Duodenal mucosa (tissue), 2 donors: ENCODE results near the gene FAM181A.

ENCODE experiments used
- H3K27ac ChIP-seq: one replicate; pipeline ENCODE4 v1.7.0; 2013; ENCODE audit warnings: low read depth, low read length
- H3K27me3 ChIP-seq, 2 donors: one replicate each; pipeline ENCODE4 v1.7.0; 2013; ENCODE audit warnings: low read length in 2 of 2, control low read depth in 1 of 2; ENCODE audit not compliant: insufficient read depth in 2 of 2, control insufficient read depth in 1 of 2
- H3K36me3 ChIP-seq, 2 donors: one replicate each; pipeline ENCODE4 v1.7.0; 2013; ENCODE audit warnings: low read length in 2 of 2, control low read depth in 1 of 2; ENCODE audit not compliant: insufficient read depth in 2 of 2, control insufficient read depth in 1 of 2
- H3K4me1 ChIP-seq, 2 donors: one replicate each; pipeline ENCODE4 v1.7.0; 2013; ENCODE audit warnings: low read length in 2 of 2, control low read depth in 1 of 2; ENCODE audit not compliant: insufficient read depth in 2 of 2, control insufficient read depth in 1 of 2
- H3K4me3 ChIP-seq, 2 donors: one replicate each; pipeline ENCODE4 v1.7.0; 2013; ENCODE audit warnings: low read length in 2 of 2, low read depth in 1 of 2
- H3K9ac ChIP-seq, 2 donors: one replicate each; pipeline ENCODE4 v1.7.0; 2013; ENCODE audit warnings: low read length in 2 of 2, low read depth in 1 of 2
- H3K9me3 ChIP-seq, 2 donors: one replicate each; pipeline ENCODE4 v1.7.0; 2013; ENCODE audit warnings: low read length in 2 of 2, control low read depth in 1 of 2; ENCODE audit not compliant: control insufficient read depth in 1 of 2

The FAM181A gene

DNA sequence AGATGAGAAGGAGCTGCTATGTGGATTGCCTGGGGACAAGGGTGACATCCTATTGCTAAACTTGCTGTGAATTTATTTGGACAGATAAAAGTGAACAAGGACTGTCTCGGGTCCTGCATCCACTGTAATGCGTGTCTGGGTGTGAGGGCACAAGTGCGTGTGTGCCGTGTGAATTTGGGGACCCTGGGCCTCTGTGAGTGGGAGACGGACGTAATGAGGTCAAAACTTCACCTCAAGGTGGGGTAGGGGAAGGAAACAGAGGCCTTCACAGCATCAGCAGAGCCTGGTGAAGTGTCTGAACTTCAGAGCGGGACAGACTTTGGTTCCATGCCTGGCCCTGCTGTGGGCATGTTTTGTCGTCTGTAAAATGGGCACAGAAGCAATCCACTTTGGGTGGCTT is 34.5 kb downstream of the FAM181A start:
- H3K4me3 ChIP-seq: no peak overlapping the region
- H3K36me3 ChIP-seq: no peaks in the 10 kb centered on the region
- H3K27me3 ChIP-seq: no peaks in the 10 kb centered on the region
- peaks cover 62 to 70% of the 10 kb centered on the region in 2 donors for H3K4me1 ChIP-seq
- no peaks in the 10 kb centered on the region for H3K9me3 ChIP-seq
- no peak overlapping the region for H3K27ac ChIP-seq
- H3K9ac ChIP-seq: no peak overlapping the region

DNA sequence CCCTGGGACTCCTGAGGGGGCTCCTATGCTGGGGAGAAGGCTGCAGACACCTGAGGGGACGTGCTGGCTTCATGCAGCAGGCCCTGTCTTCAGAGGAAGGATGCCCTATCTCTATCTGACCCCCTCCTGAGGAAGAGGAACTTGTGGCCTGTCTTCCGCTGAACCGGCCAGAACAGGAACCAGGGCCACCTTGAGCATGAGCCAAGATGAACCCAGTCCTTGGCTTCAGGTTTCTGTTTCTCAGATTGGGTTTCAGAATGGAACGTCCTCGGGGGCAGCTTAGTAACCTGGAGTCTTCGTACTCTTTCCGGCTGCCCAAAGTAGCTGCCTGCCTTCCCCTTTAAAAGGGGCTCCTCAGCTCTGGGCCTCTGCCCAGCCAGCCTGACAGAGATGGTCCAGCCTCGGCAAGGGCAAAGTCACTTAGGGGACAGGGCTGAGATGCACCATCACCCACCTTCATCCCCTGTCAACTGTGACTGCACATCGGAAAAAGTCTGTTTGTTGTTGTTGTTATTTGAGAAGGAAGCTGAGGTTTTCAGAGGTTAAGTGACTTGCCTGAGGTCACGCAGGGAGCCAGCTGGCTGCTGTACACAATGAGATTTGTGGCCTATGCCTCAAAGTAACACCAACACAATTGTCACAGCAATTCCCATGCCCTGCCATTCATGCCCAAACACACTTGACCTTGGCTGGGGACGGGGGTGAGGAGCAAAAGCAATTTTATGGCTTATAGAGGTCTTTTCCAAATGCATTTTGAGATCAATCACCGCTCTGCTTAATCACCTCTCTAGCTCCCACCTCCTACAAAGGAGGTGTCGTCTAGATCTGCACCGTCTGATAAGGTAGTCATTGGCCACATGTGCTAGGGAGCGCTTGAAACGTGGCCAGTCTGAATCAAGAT is 35.8 kb downstream of the FAM181A start:
- Histone ChIP-seq H3K27ac (peak overlapping the region; percentile 90), H3K4me1 (peaks cover 64 to 69% of the 10 kb centered on the region in 2 donors), H3K36me3 (no peaks in the 10 kb centered on the region), H3K9ac (peak overlapping the region in 1 of 2 donors; percentile 41), H3K27me3 (no peaks in the 10 kb centered on the region), H3K4me3 (no peak overlapping the region), H3K9me3 (no peaks in the 10 kb centered on the region)

DNA sequence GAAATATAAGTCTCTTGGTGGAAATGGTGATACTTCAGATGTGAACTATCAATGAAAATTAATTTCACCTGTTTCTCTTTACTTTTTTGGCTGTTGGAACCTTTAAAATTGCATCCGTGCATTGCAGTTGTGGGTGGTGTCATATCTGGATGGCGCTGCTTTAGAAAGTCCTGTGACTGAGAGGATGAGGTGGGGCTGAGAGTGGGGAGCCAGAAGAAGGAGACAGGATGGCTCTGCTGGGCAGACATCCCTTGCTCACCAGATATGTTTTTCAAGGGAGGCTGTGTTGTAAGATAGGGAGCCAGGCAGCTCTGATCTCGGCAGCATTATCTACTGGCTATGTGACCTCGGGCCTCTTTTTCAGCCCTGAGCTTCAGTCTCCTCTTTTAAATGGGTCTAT is 36.5 kb downstream of the FAM181A start:
- Histone ChIP-seq H3K4me1 (peaks cover 60 to 61% of the 10 kb centered on the region in 2 donors), H3K27me3 (no peaks in the 10 kb centered on the region), H3K4me3 (no peak overlapping the region), H3K9ac (no peak overlapping the region), H3K27ac (no peak overlapping the region), H3K36me3 (no peaks in the 10 kb centered on the region), H3K9me3 (no peaks in the 10 kb centered on the region)

DNA sequence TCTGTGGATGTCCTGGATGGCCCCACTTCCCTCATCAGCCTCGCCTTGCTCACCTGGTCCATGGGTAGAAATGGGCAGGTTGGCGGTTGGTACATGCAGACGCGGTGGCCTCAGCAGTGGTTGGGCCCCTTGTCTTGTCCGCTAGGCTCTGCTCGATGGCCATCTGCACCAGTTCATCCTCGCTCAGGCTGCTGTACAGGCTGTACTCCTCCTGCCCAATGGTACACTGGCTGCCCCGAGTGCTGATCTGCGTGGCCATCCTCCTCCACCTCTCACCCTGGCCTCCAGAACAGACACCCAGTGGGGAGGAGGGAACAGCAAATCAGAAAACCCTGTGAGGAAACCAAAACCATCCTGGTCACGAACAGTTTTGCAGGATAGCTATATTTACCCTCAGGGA is 37.1 kb downstream of the FAM181A start:
- Histone ChIP-seq H3K27me3 (no peaks in the 10 kb centered on the region), H3K4me1 (peaks cover 56 to 59% of the 10 kb centered on the region in 2 donors), H3K9me3 (no peaks in the 10 kb centered on the region), H3K9ac (no peak overlapping the region), H3K4me3 (no peak overlapping the region), H3K27ac (no peak overlapping the region), H3K36me3 (no peaks in the 10 kb centered on the region)

DNA sequence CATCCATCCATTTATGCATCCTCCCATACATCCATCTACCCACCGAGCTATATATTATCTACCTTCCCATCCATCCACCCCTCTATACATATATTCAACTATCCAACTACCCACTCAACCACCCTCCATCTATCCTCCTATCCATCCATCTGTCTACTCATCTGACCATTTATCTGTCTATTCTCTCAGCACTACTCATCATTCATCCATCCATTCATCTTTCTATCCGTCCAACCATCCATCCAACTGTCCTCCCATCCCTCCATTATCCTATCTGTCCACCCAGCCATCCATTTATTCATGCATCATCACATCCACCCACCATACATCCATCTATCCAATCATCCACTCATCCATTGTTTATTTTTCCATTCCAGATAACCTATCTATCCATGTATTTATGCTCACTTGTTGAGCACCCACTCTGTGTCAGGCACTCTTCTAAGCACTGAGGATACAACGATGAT is 37.7 kb downstream of the FAM181A start:
- Histone ChIP-seq H3K36me3 (no peaks in the 10 kb centered on the region), H3K27ac (no peak overlapping the region), H3K4me1 (peaks cover 54 to 59% of the 10 kb centered on the region in 2 donors), H3K4me3 (no peak overlapping the region), H3K9ac (no peak overlapping the region), H3K27me3 (no peaks in the 10 kb centered on the region), H3K9me3 (no peaks in the 10 kb centered on the region)

DNA sequence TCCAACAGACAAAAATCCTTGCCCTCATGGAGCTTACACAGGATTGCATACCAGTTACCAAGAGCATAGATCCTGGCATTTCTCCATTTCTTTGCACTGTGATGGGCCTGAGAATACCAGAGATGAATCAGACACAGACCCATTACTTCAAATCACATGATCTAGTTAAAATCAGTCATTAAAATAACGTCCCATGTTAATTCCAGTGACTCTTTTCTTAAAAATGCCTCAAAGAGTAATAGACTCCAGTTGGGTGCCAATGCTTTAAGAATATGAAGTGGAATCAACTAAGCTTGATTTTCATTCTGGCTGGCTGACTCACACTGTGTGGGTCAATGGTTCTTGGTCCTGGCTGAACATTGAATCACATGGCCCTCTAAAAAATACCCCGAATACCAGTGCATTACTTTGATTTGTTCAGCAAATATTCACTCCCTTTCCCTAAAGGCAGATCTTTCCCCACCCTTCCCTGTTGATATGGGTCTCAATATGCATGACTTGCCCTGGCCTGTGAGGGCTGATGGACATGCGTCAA is 38.2 kb downstream of the FAM181A start:
- Histone ChIP-seq H3K27me3 (no peaks in the 10 kb centered on the region), H3K9me3 (no peaks in the 10 kb centered on the region), H3K36me3 (no peaks in the 10 kb centered on the region), H3K4me3 (no peak overlapping the region), H3K9ac (no peak overlapping the region), H3K27ac (no peak overlapping the region), H3K4me1 (peaks cover 54 to 61% of the 10 kb centered on the region in 2 donors)

DNA sequence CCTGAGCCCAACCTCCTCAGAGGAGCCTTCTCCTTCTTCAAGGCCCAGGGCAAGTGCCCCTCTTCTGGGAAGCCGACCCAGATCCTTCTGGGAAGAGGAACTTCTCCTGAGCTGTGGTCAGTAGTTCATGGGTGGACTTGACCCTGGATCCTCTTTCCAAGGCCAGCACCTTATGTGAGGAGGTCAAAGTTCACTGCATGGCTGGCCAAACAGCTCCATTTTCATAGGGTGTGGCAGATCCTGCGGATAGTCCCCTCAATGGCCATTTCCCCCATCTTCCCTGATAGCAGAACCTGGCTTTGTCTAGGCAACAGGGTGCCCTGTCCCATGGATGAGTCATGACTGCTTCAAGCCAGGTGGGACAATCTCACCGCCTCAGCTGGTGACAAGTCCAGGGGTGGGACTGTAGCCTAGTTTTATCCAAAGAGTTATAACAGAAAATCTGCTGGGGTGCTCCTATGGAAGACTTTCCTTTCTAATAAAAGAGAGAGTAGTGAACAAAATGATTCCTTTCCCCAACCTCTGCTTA is 38.9 kb downstream of the FAM181A start:
- Histone ChIP-seq H3K9ac (no peak overlapping the region), H3K4me1 (peaks cover 57 to 64% of the 10 kb centered on the region in 2 donors), H3K27ac (no peak overlapping the region)

DNA sequence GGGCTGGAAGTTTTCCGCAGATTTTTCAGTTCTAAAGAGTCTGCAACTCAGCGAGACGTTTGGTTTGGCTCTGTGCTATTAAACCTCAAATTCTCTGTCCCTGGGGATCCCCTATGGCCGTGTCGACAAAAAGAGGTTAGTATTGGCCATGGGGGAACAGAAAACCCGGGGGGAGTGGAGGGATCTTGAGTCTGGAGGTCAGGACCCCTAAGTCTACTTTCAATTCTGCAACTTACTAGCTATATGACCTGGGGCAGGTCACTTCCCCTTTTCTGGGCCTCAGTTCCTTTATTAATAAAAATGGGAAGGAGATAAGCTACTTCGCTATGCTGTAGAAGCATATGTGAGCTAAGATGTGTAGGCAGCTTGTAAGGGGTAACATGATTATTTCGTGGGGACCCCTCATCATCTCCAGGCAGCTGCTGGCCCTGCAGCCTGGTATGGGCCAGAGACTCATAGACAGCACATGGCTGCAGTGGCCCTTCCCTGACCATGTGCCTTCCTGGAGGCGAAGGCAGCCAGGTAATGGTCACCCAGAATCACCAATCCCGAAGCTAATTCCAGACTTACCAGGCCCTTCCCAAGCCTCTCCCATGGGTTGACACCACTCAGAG is 40.6 kb downstream of the FAM181A start:
- no peak overlapping the region for H3K27ac ChIP-seq

More for the DNA sequence above, 38.9 kb downstream of the FAM181A start:
- H3K27me3 ChIP-seq: no peaks in the 10 kb centered on the region
- H3K36me3 ChIP-seq: no peaks in the 10 kb centered on the region
- H3K4me3 ChIP-seq: no peak overlapping the region
- H3K9me3 ChIP-seq: no peaks in the 10 kb centered on the region

DNA sequence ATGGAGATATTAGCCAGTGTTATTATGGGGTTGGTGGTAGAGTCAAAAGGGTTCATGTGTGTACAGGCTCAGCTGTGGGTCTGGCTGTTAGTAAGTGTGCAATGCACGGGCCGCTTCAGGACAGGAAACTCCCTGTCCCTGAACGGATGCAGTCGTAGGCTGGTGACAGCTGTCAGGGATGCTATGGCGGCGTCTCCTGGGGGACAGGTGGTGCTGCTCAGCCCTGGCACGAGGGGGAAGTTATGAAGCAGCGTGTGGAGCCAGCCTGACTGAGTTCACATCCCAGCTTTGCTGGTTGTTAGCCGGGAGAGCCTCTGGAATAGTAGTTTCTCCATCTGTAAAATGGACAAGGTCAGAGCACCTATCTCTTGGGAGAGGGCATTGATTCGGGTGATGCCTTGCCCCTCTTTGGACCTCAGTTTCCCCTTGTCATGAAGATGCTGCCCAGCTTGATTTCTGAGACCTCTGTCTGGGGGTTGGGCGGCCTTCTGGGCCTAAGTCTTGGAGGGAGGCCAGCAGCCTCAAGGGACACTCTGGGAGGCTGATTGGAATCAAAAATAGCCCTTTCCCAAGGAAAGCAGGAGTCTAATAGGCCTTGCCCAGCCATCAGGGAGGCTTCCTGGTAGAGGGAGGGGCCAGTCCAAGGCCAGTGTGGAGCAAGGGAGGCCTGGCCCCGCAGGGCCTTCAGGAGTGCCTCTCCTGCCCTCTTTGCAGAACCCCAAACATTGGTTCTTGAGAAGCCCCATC is 42.1 kb downstream of the FAM181A start:
- H3K4me1 ChIP-seq: peaks cover 48 to 58% of the 10 kb centered on the region in 2 donors
- no peaks in the 10 kb centered on the region for H3K27me3 ChIP-seq
- H3K9ac ChIP-seq: no peak overlapping the region
- no peak overlapping the region for H3K27ac ChIP-seq
- H3K4me3 ChIP-seq: no peak overlapping the region
- H3K9me3 ChIP-seq: no peaks in the 10 kb centered on the region
- H3K36me3 ChIP-seq: no peaks in the 10 kb centered on the region

More for the DNA sequence above, 40.6 kb downstream of the FAM181A start:
- no peaks in the 10 kb centered on the region for H3K36me3 ChIP-seq
- H3K27me3 ChIP-seq: no peaks in the 10 kb centered on the region
- H3K4me1 ChIP-seq: peaks cover 59 to 67% of the 10 kb centered on the region in 2 donors
- H3K4me3 ChIP-seq: no peak overlapping the region
- H3K9me3 ChIP-seq: no peaks in the 10 kb centered on the region
- H3K9ac ChIP-seq: no peak overlapping the region
